Parathyroid adenoma (tissue), 2 donors: Measurements from ENCODE around the gene SIX1.

Experiments
- H2AFZ ChIP-seq: fragments of 300-600 bp; sonication (generic); one replicate; pipeline ENCODE4 v1.7.0; 2017; ENCODE audit warnings: antibody characterized with exemption, mild to moderate bottlenecking
- H3K27ac ChIP-seq: fragments of 300-600 bp; sonication (generic); one replicate; pipeline ENCODE4 v1.7.0; 2017
- H3K27me3 ChIP-seq: fragments of 300-600 bp; sonication (generic); one replicate; pipeline ENCODE4 v1.7.0; 2017; ENCODE audit warnings: low read length; ENCODE audit not compliant: control insufficient read depth, insufficient read depth
- H3K36me3 ChIP-seq: fragments of 300-600 bp; sonication (generic); one replicate; pipeline ENCODE4 v1.7.0; 2017; ENCODE audit warnings: low read length; ENCODE audit not compliant: control insufficient read depth, insufficient read depth
- H3K4me1 ChIP-seq: fragments of 300-600 bp; sonication (generic); one replicate; pipeline ENCODE4 v1.7.0; 2017; ENCODE audit warnings: control low read depth
- H3K4me2 ChIP-seq: fragments of 300-600 bp; sonication (generic); one replicate; pipeline ENCODE4 v1.7.0; 2017; ENCODE audit warnings: low read length
- H3K4me3 ChIP-seq: fragments of 300-600 bp; sonication (generic); one replicate; pipeline ENCODE4 v1.7.0; 2017; ENCODE audit warnings: low read depth, low read length
- H3K79me2 ChIP-seq: fragments of 300-600 bp; sonication (generic); one replicate; pipeline ENCODE4 v1.7.0; 2017; ENCODE audit warnings: control low read depth
- H3K9ac ChIP-seq: fragments of 300-600 bp; sonication (generic); one replicate; pipeline ENCODE4 v1.7.0; 2017; ENCODE audit warnings: mild to moderate bottlenecking
- H3K9me3 ChIP-seq: fragments of 300-600 bp; sonication (generic); one replicate; pipeline ENCODE4 v1.7.0; 2017; ENCODE audit warnings: low read length; ENCODE audit not compliant: control insufficient read depth
- CTCF ChIP-seq: fragments of 300-600 bp; sonication (generic); IDR thresholded peaks from one replicate; pipeline ENCODE4 v1.7.0; 2017; ENCODE audit warnings: antibody characterized with exemption, mild to moderate bottlenecking
- donor health status: primary hyperparathyroidism.

Gene SIX1

GRCh38 chr14:60670989-60671388, 21.7 kb upstream of the SIX1 start:
- H3K4me3 ChIP-seq, result no peak overlapping the region
- no peaks in the 10 kb centered on the region for H3K79me2 ChIP-seq
- TF ChIP-seq CTCF, result no peak
- no peak overlapping the region for H3K9ac ChIP-seq
- no peaks in the 10 kb centered on the region for H3K36me3 ChIP-seq
- H3K27ac ChIP-seq, result no peak overlapping the region
- H3K4me2 ChIP-seq, result no peak overlapping the region
- no peaks in the 10 kb centered on the region for H3K4me1 ChIP-seq
- no peaks in the 10 kb centered on the region for H3K27me3 ChIP-seq
- H3K9me3 ChIP-seq, result no peaks in the 10 kb centered on the region
- no peak overlapping the region for H2AFZ ChIP-seq

GRCh38 chr14:60668431-60669112, 19.3 kb upstream of the SIX1 start:
- no peak overlapping the region for H3K4me3 ChIP-seq
- H3K36me3 ChIP-seq, result no peaks in the 10 kb centered on the region
- H3K9ac ChIP-seq, result no peak overlapping the region
- TF ChIP-seq CTCF, result no peak
- H3K79me2 ChIP-seq, result no peaks in the 10 kb centered on the region
- H3K27ac ChIP-seq, result no peak overlapping the region
- H2AFZ ChIP-seq, result no peak overlapping the region
- H3K9me3 ChIP-seq, result no peaks in the 10 kb centered on the region
- H3K4me2 ChIP-seq, result no peak overlapping the region
- H3K4me1 ChIP-seq, result no peaks in the 10 kb centered on the region
- no peaks in the 10 kb centered on the region for H3K27me3 ChIP-seq

- no peaks in the 10 kb centered on the region for H3K27me3 ChIP-seq
- no peaks in the 10 kb centered on the region for H3K36me3 ChIP-seq
- no peaks in the 10 kb centered on the region for H3K79me2 ChIP-seq
- H3K27ac ChIP-seq, result no peak overlapping the region
- no peak for TF ChIP-seq CTCF
- H3K9ac ChIP-seq, result no peak overlapping the region
- no peak overlapping the region for H2AFZ ChIP-seq
- H3K4me1 ChIP-seq, result no peaks in the 10 kb centered on the region
- H3K4me2 ChIP-seq, result no peak overlapping the region
- H3K4me3 ChIP-seq, result no peak overlapping the region
- H3K9me3 ChIP-seq, result no peaks in the 10 kb centered on the region
Observed at GRCh38 chr14:60665177-60665550, 15.9 kb upstream of the SIX1 start.

GRCh38 chr14:60662982-60663381, 13.7 kb upstream of the SIX1 start:
- Histone ChIP-seq H3K4me1 (peaks cover 3% of the 10 kb centered on the region), H3K36me3 (no peaks in the 10 kb centered on the region), H3K9ac (no peak overlapping the region), H3K4me3 (no peak overlapping the region), H3K27ac (no peak overlapping the region), H3K4me2 (no peak overlapping the region), H2AFZ (no peak overlapping the region), H3K27me3 (no peaks in the 10 kb centered on the region), H3K9me3 (no peaks in the 10 kb centered on the region), H3K79me2 (peaks cover 2% of the 10 kb centered on the region)
- no peak for TF ChIP-seq CTCF

- H3K27me3 ChIP-seq, result no peaks in the 10 kb centered on the region
- no peak overlapping the region for H3K4me2 ChIP-seq
- H3K9ac ChIP-seq, result no peak overlapping the region
- H3K4me1 ChIP-seq, result peaks cover 3% of the 10 kb centered on the region
- peaks cover 2% of the 10 kb centered on the region for H3K79me2 ChIP-seq
- H3K9me3 ChIP-seq, result no peaks in the 10 kb centered on the region
- H3K4me3 ChIP-seq, result no peak overlapping the region
- H3K36me3 ChIP-seq, result no peaks in the 10 kb centered on the region
- H2AFZ ChIP-seq, result no peak overlapping the region
- no peak for TF ChIP-seq CTCF
- no peak overlapping the region for H3K27ac ChIP-seq
Observed at GRCh38 chr14:60661721-60662120, 12.4 kb upstream of the SIX1 start.
